GM21825 (cell line): Measurements from ENCODE around the gene RASL12.
"Not testable (repeated sequence)": the region's sequence is repeated elsewhere in the genome, so short reads cannot be mapped to it uniquely, and the experiment has no call there.

Experiments
- ATAC-seq: cut with Tn5 transposase; IDR thresholded peaks from one replicate; pipeline ENCODE4 v1.9.1; 2021; ENCODE audit warnings: mild to moderate bottlenecking, moderate library complexity; ENCODE audit not compliant: unreplicated experiment

Gene RASL12

GRCh38 chr15:65075607-65076395, 8.0 kb upstream of the RASL12 start:
- not testable (repeated sequence) for ATAC-seq

DNA sequence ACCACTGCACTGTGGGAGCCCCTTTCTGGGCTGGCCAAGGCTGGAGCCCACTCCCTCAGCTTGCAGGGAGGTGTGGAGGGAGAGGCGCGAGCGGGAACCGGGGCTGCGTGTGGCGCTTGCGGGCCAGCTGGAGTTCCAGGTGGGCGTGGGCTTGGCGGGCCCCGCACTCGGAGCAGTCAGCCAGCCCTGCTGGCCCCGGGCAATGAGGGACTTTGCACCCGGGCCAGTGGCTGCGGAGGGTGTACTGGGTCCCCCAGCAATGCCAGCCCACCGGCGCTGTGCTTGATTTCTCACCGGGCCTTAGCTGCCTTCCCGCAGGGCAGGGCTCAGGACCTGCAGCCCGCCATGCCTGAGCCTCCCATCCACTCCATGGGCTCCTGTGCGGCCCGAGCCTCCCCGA, 7.2 kb upstream of the RASL12 start:
- ATAC-seq = not testable (repeated sequence)

DNA sequence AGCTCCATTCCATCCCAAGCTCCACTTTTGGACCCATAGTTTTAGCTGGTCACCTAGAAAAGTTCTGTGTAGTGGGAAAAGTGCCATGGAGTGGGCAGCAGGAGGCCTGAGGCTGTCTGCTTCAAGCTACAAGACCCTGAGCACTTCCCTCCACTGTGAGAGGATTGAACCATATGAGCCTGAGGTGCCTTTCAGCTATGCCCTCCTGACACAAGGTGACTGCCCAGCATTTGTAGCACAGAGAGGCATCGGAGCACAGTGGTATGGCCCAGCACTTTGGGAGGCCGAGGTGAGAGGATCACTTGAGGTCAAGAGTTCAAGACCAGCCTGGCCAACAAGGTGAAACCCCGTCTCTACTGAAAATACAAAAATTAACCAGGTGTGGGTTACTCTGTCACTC, 4.8 kb upstream of the RASL12 start:
- no peak for ATAC-seq

DNA sequence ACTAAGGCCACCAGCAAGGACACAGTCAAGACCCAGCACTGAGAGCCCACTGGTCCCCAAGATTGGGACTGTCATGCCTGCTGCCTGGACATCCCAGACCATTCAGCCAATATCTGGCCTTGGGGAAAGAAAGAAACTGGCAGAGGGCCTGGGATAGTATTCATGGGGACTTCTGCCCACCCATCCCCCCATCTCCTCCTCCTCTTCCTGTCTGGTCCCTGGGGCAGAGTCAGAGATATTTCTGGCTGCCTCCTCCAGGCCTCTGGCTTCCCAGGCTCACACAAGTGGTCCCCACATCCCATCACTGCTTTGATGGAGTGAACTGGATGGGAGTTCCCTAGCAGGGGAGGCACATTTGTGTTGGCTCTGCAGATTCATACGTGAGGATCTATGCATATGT, 4.2 kb upstream of the RASL12 start:
- no peak for ATAC-seq

- no peak for ATAC-seq
Measured at GRCh38 chr15:65071381-65071811, 3.6 kb upstream of the RASL12 start.

- no peak for ATAC-seq
Measured at GRCh38 chr15:65069779-65070546, 2.2 kb upstream of the RASL12 start.

GRCh38 chr15:65069179-65069578, 1.4 kb upstream of the RASL12 start:
- no peak for ATAC-seq

DNA sequence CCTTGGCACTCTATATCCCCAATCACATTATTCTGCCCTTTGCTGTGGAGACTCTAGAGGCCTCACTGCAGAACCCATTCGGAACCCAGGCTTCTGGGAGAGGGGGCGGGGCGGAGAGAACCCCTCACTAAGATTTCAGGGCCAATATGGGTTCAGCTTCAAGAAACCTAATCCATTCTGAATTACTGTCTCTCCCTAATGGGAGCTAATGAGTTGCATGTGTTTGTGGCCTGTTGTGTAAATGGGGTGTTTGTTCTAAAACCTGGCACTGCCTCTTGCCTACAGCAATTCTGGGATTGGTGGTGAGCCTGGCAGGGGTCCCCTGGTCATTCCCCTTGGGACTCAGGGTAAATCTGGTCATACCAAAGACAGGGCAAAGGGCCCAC, 605 bp upstream of the RASL12 start:
- ATAC-seq = no peak

GRCh38 chr15:65067317-65067644, 510 bp downstream of the RASL12 start:
- ATAC-seq = no peak

DNA sequence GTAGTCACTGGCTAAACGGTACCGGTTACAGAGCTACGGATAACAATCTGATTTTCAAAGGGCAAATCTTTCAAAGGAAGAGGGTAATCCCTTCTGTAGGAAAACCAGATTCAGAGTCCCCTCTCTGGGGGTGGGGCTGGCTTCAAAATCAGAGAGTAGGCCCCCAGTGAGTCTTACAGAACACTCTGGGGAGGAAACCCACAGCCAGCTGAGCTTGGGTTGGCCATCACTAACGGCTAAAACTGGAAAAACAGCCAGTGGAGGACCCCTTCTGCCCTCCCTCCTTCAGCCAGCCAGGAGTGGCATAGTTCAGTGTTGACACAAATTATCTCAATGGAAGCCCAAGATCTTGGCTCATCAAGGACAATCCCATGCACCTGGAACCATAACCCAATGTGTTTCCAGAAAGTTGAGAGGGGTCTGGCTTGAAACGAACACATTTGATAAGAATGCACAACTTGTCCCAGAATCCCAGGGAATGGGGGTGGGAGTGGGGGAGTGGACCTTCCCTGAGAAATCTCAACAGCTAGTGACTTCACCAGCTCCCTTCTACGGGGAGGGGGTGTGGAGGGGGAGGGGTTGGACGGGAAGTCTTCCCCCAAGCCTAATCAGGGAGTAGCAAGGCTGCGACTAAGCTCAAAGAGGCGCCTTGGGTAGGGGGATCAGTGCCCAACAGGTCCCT, 1.0 kb downstream of the RASL12 start:
- ATAC-seq = no peak

- ATAC-seq = no peak
Measured at GRCh38 chr15:65066001-65066634, 1.7 kb downstream of the RASL12 start.

GRCh38 chr15:65062726-65063125, 5.1 kb downstream of the RASL12 start:
- ATAC-seq = no peak

DNA sequence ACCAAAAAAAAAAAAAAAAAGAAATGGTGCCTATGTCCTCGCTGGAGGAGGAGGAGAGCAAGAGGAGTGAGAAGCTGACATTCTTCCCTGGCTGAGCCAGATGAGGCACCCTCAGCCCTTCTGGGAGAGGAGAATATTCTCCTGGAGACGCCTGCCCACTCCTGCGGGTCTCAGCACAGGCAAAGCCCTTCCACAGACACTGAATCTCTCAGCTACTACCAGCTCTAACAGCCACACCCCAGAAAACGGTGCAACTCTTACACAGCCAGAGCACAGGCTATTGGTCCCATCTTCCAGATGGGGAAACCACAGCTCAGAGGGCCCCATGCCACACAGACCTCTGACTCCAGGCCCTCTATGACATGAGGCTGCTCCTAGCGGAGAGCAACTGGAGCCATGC, 5.7 kb downstream of the RASL12 start:
- no peak for ATAC-seq

DNA sequence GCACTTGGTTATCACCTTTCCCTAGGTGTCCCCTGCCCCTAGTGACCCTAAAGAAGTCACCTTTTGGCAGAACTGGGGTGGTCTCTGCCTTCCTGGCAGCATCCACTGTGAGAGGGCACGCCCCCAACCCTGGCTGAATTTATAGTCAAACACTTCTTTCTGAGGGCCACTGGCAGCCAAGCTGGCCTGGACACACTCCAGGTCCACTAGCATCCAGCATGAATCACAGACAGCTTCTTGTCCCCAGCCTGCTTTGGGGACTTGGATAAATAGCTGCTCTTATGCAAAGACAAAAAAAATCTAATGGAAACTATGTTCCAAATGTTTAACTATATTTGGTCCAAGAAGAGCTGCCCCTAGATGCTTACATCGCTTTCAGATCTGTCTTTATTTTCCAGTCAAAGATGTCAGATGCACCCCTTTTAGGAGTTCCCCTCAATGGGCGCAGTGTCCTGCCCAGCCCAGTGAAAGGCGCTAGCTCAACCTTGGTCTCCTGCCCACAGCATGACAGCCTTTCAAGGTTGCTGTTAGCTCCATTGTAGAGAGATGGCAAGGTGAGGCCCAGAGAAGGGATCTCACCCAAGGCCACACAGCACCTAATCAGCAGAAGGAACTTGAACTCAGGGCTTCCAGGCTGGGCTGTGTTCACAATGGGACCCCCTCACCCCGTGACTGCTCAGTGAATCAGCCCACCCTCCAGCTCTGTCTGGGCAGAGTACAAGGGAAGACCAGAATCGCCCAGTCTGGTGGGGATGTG, 7.0 kb downstream of the RASL12 start:
- ATAC-seq = no peak

DNA sequence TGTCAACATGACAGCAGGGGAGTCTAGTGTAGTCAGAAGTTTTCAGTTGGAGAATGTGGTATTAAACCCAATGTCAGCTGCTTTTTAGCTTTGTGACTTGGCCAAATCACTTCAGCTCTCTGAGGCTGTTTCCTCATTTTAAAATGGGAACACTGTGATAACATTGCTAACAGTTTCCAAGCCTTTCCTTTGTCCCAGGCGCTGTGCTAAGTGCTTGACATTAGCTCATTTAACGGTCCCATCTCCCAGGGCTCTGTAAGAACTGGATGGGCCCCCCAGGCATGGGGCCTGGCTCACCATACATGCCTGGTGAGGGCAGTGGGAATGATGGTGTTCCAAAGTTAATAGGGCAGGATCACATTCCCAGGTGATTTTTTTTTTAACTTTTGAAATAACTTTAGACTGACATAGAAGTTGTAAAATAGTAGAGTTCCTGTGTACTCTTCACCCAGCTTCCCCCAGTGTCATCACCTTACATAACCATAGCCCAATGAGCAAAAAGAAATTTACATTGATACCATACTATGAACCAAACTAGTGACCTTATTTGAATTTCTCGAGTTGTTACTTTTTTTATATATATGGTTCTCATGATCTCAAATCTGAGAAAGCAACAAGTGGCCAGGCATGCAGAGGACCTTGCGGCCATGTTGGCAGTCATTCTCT, 7.7 kb downstream of the RASL12 start:
- no peak for ATAC-seq

GRCh38 chr15:65059369-65059750, 8.4 kb downstream of the RASL12 start:
- ATAC-seq = no peak

DNA sequence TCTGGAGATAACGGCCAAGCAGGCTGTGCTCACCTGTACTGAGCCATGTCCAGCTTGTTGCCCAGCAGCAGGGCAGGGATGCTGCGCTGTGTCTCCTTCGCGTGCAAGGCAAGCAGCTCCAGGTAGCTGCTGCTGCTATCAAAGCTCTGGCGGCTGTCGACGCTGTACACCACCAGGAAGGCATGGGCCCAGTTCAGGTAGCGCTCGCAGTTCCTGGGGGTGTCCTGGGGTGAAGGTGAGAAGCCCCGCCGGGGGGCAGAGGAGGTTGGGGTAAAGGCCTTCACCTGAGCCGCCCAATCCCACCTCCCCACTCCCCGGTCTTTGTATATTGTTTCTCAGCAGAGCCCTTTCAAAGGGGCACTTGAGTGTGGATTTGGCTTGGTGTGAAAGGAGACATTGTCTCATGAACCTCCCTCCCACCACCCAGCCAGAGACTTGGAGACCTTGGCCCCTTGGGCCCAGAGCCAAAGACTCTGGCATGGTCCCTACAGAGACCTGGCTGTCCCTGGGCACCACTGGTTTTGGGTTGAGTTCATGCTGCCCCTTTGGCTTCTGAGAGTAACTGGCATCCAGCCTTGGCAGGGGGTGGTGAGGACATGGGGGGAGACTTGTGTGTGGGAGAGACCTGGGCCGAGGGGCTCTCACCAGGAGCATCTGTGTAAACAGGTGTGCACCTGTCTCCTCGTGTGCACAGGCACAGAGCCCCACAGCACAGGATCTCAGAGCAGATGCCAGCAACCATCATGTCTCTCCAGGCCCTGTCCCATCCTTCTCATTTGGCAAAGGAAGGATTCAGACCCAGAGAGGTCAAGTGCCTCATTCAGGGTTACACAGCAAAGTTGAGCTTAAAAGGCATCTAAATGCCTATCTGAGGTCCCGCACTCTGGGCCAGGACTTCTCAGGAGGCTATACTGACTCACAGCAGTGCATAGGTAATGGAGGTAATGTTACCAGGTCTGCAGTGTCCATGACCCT, 9.1 kb downstream of the RASL12 start:
- ATAC-seq = no peak

GRCh38 chr15:65057549-65057940, 10.2 kb downstream of the RASL12 start:
- ATAC-seq = no peak
